D721Med (cell line): Measurements from ENCODE around the gene TMEM218.

Experiments used
- DNase-seq: peaks from one replicate; pipeline ENCODE4 v3.0.0; 2011; ENCODE audit warnings: low spot score; ENCODE audit not compliant: insufficient read length
- FAIRE-seq: peaks from 2 replicates; lab custom pipeline; 2011; peaks lifted over from hg19 to GRCh38; lab: Jason Lieb, UNC
- CTCF ChIP-seq: IDR thresholded peaks from 2 replicates; pipeline ENCODE4 v1.5.1; 2012; ENCODE audit warnings: mild to moderate bottlenecking, control low read depth; ENCODE audit not compliant: insufficient read depth; ENCODE audit errors: missing control alignments

TMEM218 gene

GRCh38 chr11:125111343-125112207 lies at the start of gene TMEM218:
TSS of gene TMEM218 (minus strand) at chr11:125111626. CDS start at chr11:125102241, 9,385 bp downstream.
- FAIRE-seq, result peak; percentile 91
- DNase-seq, result peak; percentile 67
- TF ChIP-seq CTCF, result no peak

DNA sequence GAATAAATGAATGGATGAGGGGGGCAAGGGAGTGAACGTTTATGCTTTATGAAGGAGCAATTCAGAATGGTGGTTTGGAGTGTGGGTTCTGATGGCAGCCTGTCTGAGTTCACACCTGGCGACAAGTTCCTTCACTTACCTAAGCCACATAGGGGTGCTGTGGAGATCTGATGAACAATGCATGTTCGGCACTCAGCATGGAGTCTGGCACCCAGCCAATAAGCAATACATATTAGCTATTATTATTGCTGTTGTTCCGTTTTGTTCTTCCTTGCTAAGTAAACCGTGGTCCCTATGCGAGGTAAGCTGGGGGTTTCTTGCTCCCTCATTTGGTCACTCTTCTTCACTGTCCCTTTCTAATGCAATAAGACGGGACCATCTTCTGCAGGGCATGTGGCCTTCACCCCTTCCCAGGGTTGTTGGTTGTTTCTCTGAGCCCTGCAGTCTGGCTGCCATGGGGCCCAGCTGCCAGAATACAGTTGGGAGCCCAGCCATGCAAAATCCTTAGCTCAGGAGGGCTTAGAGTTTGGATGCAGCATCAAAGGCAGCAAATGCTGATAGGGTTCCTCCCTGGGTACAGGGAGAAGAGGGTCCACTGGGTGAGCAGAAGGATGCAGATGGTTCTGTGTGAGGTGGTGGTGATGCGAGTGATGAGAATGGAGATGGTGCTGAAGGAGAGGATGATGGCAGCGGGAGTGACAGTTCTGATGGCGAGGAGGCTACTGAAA lies 46.7 kb upstream of the TMEM218 start:
- no peak for DNase-seq
- no peak for TF ChIP-seq CTCF

DNA sequence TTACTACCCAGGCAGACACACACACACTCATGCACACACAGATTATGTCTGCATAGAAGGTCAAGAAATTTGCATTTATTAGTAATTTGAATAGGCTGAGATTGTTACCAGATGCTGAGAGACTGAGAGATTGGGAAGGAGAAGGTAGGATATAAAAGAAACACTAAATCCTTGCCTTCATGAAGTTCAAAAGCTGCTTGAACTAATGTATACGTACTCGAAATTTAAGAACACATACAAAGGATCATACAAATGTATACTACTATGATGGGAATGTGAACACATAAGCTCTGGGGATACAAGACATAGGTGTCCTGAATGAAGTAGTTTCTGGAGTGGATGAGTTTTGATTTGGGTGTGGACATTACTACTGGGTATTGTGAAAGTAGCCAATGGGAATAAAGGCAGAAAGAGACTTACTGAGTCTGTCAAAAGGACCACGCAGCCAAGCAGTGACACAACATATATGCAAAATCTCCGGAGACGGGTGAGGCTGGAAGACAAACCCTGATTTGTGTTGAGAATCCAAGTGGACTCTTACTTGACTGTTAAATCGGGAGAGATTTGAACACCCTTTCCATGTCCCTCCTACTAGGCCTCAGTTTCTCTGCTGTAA lies 45.8 kb upstream of the TMEM218 start:
- FAIRE-seq (no peak), DNase-seq (no peak)
- TF ChIP-seq CTCF, result no peak

More for the DNA sequence above, 46.7 kb upstream of the TMEM218 start:
- FAIRE-seq, result no peak

DNA sequence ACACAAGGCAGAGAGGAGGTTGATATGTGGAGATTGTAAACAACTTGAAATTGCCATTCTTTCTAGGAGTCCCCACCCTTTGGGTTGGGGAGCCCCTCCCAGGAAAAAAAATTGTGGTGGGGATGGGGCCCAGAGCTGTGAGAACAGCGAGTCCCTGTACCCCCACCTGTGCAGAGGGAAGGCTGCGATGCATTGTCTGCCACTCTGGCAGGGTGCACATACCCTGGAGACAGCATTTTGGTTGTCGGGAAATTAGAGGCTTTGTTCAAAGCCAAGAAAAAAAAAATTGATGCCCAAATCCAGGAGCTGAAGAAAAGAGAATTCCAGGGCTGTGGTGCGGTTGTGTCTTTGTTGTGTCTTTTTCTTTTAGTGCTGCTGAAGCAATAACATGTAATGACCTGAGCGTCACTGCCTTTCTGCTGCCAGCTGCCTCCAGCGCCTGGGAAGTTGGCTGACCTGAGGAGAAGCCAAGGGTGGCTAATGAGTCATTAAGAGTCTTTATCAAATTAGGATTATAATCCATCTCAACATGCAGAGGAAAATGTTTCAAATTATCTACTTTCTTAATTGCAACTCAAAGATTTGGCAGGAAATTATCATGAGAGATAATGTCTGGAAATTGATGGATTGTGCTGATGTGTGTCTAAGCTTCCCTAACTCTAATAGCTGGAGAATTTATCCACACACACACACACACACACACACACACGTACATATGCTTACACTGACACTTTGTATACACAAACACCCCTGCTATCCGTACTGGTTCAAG lies 45.1 kb upstream of the TMEM218 start:
- peak; percentile 35 for FAIRE-seq
- DNase-seq, result no peak
- no peak for TF ChIP-seq CTCF

- no peak for TF ChIP-seq CTCF
- FAIRE-seq, result no peak
- DNase-seq, result no peak
These were observed 44.3 kb upstream of the TMEM218 start for GRCh38 chr11:125155767-125156166.

- no peak for TF ChIP-seq CTCF
- no peak for FAIRE-seq
- no peak for DNase-seq
These were observed 43.6 kb upstream of the TMEM218 start for GRCh38 chr11:125155100-125155444.
